HS-5 (cell line): Measurements from ENCODE around the gene CRNKL1.

Experiments
- DNase-seq: peaks from one replicate; pipeline ENCODE4 v3.0.0-alpha.2; 2012; ENCODE audit warnings: low read depth

The CRNKL1 gene

GRCh38 chr20:20052074-20052970 lies at the start of gene CRNKL1, which contains the start of gene CFAP61:
Gene CRNKL1, minus strand, starts transcription at chr20:20052466. Its CDS starts 124 bp downstream, at chr20:20052342.
Gene CFAP61, plus strand, starts transcription at chr20:20052532. Its CDS starts 4,122 bp downstream, at chr20:20056654.
- DNase-seq, result peak; percentile 95

- no peak for DNase-seq
Measured at GRCh38 chr20:20100881-20101280, 48.6 kb upstream of the CRNKL1 start.

- DNase-seq, result no peak
Measured at GRCh38 chr20:20096421-20096820, 44.2 kb upstream of the CRNKL1 start.

DNA sequence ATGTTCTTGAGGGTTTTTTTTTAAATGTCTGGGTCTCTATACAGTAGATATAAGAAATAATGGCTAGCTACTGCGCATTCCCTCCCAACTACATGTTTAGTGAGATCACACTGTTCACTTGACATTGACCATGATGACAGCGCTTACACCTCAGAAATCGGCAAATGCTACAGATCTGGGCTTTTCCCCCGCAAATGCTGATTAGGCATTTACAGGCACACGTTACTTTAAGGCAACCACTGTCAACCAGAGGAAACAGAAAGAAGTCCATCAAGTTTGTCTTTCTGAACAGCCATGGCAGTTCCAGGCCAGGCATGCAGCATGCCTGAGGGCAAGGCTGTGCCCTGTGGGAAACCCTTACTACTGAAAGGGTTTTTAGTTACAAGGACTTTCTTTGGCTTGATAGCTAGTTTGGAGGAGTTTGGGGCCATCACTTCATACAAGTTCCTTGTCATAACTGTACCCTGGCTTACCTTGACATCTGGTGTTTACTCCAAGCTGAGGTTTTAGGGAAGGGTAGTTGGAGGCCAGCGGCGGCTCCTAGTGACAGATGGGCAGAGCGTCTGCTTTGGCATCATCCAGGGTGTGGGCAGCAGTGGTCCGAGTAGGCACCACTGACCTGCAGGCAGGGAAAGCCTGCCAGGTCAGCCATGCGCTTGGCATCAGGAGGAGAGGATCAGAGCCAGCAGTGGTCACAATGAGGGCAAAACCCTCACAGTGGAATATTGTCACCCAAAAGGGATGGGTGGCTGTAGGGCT lies 43.0 kb upstream of the CRNKL1 start:
- DNase-seq, result no peak

DNA sequence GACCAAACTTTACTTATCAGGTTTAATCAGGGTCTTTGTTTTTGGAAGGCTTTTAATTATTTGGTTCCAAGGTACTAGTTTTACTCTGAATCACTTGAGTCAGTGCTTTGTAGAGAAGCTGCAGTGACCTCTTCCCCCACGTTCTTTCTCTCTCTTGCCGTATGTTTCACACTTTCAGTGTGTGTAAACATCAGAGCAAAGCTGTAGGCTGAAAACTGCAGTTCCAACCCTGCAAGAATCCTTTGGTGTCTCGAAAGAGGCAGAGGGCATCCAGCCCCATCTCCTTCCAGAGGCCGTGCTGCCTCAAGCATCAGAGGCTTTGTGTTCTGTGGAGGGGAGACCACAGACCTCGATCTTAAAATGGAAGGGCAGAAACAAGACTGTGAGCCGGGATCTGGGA lies 42.1 kb upstream of the CRNKL1 start:
- DNase-seq, result no peak

DNA sequence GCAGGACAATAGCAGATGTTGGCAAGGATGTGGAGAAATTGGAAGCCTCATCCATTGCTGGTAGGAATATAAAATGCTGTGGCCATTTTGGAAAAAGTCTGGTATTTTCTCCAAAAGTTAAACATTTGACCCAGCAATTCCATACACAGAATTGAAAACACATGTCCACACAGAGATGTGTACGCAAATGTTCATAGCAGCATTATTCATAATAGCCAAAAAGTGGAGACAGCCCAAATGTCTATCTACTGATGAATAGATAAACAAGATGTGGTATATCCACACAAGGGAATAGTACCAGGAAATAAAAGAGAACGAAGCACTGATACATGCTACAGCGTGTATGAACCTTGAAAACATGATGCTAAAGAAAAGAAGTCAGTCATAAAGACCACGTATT lies 40.6 kb upstream of the CRNKL1 start:
- DNase-seq, result no peak

- no peak for DNase-seq
Measured at GRCh38 chr20:20089939-20090338, 37.7 kb upstream of the CRNKL1 start.

GRCh38 chr20:20089018-20089417 lies 36.8 kb upstream of the CRNKL1 start:
- no peak for DNase-seq

DNA sequence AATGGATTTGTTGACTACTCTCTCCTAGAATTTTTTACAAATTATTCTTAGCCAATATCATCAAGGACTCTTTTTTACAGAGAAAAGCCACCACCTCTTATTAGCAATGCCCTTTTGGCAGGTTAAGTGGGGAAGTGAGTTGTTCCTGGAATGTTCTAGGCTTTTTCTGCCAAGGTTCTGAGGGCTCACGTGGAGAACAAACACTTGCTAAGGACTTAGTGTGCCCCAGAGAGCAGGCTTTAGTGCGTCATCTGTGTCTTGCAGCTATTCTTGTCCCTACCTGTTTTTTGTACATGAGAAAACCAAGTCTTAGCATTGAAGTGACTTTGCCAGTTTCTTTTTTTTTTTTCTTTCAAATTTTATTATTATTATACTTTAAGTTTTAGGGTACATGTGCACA lies 33.5 kb upstream of the CRNKL1 start:
- no peak for DNase-seq

DNA sequence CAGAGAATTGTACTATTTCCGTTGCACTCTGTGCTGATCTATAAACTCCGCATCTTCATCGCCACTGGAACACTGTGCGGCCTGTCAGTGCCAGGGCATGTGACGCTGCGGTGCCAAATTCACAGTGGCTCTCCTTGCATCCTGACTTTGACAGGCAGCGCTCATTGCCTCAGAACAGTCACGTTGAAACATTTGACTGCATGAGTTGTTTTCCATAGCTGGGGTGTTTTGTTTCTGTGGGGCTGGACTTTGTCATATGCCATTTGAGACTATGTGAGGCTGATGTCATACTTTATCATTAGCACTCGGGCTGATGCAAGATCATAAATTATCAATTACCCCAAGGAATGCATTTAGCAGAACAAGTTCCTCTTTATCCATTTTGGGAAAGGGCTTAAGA lies 32.8 kb upstream of the CRNKL1 start:
- DNase-seq, result no peak

DNA sequence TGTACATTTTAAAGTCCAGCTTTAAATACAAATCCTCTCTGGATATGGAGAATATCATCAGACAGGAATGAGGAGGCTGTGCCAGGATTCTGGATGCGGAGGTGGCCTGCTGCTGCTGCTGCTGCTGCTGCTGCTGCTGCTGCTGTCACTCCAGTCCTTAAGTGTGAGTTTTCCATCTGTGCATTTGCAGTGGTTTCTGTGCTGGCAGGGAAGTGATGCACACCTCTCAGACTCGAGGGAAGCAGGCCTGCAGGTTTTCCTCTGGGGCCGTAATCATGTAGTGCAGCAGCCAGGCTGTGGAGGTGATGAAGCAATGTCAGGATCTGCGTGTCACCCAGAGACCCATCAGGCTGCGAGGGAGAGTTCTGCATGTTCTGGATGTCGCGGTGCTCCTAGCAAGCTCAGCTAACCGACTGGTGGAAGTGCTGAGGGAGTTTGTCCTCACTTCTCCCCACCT lies 32.1 kb upstream of the CRNKL1 start:
- DNase-seq, result no peak

DNA sequence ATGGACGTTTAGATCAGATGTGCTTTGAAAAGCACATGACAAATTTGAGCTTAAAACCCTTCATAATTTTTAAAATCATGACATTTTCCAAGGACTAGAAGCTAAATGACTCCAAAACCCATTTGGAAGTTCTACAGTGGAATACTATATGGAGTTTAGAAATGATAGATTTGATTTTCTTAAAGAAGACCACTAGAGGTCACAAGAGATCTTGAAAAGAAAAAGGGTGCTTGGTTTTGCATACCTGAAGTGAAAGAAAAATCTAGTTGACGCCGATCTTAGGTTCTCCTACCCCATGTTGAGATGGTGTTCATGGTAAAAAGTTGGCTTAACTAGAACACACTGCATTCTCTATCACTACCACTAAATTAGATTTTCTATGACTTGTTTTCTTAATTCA lies 31.5 kb upstream of the CRNKL1 start:
- DNase-seq, result no peak

DNA sequence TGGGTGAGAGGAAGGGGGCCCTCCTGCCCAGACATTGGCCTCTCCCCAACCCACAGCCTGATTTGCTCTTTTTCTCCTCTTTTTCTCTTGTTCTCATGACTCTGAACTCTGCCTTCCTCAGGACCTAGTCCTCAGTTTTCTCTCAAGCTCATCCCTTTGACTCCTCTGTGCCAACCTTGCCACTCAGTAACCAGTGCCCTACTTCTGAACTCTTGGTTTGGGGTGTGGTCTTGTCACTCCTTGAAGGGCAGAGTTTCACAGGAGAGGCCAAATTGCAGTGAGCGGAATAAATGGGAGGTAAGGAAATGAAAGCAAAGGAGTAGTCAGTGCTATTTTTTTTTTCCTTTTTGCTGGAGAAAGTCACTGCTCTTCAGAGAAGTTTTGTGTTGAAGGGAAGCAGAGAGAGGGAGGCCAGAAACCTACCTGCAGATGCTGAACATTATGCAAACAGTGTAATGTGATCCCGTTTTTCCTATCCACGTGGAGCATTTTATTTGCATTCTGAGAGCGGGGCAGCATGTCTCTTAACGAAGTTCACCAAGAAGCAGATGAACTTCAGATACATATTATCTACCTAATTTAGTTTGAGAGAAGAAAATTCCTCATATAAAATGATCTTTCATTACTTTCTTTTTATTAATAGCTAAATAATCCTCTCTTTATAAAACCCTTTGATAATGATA lies 27.0 kb upstream of the CRNKL1 start:
- DNase-seq, result no peak

DNA sequence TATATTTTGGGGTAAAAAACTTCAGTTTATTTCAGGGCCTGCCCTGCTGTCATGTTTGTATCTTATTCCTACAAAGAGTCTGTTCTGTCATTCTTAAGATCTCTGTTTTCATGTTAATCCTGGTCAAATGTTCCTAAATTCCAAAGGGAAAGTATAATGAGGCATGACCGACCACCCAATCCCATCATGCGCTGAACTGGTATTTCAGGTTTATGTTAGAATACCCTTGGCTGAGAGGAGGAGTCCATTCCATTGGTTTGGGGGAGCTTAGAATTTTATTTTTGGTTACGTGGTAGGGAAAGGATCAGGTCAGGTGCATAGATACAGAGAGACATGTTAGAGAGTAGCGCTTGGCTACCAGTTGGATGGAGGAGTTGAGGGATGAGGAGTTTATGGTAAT lies 25.8 kb upstream of the CRNKL1 start:
- no peak for DNase-seq

DNA sequence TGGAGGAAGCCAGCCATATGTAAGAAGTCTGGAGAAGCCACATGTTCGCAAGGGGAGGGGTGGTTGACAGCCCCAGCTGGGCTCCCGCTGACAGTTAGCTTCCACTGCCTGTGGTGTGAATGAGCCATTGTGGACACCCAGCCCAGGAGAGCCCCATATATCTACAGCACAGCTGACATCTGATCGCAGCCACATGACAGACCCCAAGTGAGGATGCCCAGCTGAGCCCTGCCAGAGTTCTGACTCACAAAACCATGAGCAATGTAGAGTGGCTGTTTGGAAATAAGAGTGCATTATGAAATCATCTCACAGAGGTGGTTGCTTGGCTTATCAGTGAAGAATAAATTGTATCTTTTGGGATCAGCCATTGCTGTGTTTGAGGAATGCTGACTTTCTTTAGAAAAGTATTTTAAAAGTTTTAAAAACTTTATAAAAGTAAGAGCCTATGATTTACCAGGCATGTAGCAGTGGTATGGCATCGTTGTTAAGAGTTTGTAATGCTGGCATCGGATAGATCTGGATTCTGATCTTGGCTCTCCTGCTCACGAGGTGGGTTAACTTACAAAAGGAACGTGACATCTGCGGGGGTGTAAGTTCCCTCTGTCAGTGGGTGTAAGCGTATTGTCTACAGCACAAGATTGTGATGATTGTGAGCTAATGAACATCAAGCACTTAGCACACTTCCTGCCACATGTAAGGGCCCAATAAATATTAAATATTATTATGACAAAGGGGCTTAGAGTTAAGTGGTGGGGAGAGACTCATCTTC lies 24.2 kb upstream of the CRNKL1 start:
- peak; percentile 79 for DNase-seq

GRCh38 chr20:20075032-20075431 lies 22.8 kb upstream of the CRNKL1 start:
- no peak for DNase-seq

DNA sequence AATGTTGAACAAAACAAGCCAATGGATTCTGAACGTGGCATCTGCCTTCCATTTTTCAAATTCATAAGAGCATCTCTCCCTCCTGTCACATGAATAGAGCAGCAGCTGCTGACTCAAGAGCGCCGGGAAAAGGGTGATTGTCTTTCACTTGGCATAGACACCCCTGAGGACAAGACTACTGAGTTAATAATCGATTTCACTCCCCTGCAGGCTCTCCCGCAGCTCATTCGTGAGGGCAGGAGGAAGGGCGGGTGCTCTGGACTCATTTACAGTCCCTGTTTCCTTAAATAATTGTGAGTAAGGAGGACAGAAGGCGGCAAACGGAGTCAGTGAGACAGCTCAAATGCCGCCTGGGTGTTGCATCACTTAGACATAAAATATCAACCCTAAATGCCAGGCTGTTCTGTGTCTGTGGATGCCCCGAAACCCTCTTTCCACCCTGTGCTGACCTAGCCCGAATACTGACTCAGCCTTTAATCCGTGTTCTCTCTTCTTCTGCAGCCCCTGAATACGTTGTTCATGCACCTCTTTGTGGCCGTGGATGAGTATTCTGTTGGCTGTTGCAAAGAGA lies 21.6 kb upstream of the CRNKL1 start:
- no peak for DNase-seq

DNA sequence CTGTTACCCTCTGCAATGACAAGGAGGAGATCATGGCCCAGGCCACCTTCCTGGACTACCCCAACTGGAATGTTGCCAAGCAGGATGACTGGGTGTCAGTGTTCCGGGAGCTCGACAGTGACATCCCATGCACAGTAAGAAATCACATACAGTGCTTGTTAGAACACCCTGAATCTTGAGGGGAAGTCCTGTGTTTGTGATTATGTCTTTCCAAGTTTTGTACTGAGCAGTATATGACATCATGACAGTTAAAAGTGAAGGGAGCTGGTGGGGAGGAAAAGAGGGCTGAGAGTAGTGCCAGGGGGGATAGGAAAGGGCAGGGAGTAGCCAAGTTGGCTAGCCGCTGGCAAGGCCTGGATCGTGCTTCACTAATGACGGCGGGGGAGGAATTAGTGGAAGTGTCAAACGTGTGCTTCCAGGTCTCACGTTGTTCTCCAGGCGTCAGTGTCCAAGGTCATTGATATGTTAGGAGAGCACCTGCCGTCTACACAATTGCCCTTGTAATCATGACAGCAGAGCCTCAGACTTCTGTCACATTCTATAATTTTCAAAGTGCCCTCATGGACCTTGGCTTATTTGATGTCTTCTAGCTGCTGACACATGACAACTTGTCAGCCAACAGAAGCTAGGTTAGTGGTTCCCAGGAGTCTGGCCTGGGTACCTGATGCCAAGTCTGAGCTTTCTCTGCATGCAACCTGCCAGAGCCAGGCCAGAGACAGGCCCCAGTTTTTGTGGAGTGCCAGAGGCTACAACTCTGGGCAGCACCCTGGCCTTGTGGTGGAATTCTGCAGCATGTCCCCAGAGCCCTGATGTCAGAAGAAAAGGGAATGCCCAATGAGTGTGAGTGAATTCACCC lies 18.8 kb upstream of the CRNKL1 start:
- no peak for DNase-seq

DNA sequence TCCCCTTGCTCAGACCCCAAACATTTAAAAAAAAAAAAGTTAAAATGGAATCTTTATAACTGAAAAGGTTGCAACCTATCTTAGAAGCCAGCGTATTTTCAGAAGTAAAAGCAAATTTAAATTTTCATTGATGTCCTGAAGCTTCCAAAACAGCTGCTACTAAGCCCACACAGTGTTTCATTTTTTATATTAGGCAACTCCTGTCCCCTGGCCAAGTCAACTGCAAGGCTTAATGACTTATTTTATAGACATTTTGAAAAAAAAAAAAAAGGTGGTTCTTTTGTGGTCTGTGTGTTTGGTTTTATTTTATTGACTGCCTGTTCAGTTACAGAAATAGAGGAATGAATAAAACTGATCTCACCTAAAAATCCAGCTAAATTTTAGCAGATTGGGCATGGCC lies 13.1 kb upstream of the CRNKL1 start:
- DNase-seq, result no peak

GRCh38 chr20:20063941-20064702 lies 11.9 kb upstream of the CRNKL1 start:
- DNase-seq, result no peak
